DND-41 (cell line): ENCODE measurements around the gene VPS37B.

Experiments used
- EZH2 ChIP-seq: IDR thresholded peaks from 3 replicates; pipeline ENCODE4 v1.6.1; 2012; ENCODE audit warnings: borderline replicate concordance, low read depth, mild to moderate bottlenecking, moderate library complexity, low read length, inconsistent platforms; ENCODE audit not compliant: severe bottlenecking
- TF ChIP-seq, protein P1 (sequence below): IDR thresholded peaks from 2 replicates; pipeline ENCODE4 v1.5.1; 2012; ENCODE audit warnings: borderline replicate concordance, low read length, moderate library complexity, mild to moderate bottlenecking; ENCODE audit not compliant: poor library complexity, severe bottlenecking; ENCODE audit errors: extremely low read depth

DNA sequence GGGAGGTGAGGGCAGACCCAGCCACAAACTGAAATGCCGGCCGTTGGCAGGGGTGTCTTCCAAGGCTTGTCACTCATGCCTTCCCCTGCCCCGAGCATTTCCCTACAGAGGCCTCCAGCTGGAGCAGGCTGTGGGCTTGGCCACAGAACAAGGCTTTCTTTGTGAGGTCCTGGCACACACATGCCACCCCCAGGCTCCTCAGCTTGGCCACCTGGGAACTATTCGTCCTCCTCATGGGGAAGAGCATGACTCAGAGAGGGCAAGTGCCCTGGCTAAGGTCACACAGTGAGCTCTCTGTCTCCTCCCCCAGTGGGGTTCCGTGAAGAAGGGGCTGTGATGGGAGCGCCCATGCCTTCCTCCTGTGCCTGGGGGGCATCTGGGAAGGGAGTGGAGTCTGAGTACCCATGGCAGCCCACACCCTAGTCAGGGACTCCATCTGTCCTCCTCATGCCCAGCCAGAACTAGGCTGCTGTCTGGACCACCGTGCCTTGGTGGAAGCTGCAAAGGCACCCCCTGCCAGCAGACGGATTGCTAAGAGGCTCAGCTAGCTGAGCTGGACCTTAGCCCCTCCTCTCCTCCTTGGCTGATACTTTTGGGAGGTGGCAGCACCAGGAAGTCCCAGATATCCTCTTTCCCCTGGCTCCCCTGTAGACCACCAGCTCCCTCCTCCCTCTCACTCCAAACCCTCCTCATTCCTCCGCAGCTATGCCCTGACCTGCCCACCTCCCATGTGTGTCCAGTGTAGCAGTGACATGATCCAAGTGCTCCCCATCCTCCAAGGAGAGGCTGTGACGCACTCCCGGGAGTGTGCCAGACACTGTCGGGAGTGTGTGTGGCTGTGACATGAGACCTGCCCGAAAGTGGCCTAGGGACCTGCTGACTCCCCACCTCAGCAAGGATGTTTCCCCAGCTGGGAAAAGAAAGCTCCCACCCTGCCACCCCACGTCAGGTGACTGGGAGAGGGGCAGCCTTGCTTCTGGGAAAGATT lies 49.0 kb upstream of the VPS37B start:
- TF ChIP-seq, protein P1, sequence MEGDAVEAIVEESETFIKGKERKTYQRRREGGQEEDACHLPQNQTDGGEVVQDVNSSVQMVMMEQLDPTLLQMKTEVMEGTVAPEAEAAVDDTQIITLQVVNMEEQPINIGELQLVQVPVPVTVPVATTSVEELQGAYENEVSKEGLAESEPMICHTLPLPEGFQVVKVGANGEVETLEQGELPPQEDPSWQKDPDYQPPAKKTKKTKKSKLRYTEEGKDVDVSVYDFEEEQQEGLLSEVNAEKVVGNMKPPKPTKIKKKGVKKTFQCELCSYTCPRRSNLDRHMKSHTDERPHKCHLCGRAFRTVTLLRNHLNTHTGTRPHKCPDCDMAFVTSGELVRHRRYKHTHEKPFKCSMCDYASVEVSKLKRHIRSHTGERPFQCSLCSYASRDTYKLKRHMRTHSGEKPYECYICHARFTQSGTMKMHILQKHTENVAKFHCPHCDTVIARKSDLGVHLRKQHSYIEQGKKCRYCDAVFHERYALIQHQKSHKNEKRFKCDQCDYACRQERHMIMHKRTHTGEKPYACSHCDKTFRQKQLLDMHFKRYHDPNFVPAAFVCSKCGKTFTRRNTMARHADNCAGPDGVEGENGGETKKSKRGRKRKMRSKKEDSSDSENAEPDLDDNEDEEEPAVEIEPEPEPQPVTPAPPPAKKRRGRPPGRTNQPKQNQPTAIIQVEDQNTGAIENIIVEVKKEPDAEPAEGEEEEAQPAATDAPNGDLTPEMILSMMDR: no peak
- TF ChIP-seq EZH2: no peak
